Upper lobe of left lung (tissue), 4 donors: ENCODE data around the gene DMRTA2.

Source experiments
- POLR2A ChIP-seq, 4 donors: fragments of 450-650 bp; IDR thresholded peaks; one replicate each; pipeline ENCODE4 v1.5.1; 2016 to 2017; ENCODE audit warnings: antibody characterized with exemption in 4 of 4, mild to moderate bottlenecking in 2 of 4
- POLR2AphosphoS5 ChIP-seq, 2 donors: sonication (generic); formaldehyde crosslinking; IDR thresholded peaks; one replicate each; pipeline ENCODE4 v1.5.1; 2017; ENCODE audit warnings: antibody characterized with exemption in 2 of 2

- no peak for TF ChIP-seq POLR2A (IDR thresholded peaks at IDR 0.05)
- no peak for TF ChIP-seq POLR2AphosphoS5 (IDR thresholded peaks at IDR 0.05)
Measured at GRCh38 chr1:50424884-50425375, 1.7 kb upstream of the DMRTA2 start.
